ENCODE measurements around the gene MBNL2.

MBNL2 gene

GRCh38 chr13:97257800-97258799 is 36.0 kb downstream of the MBNL2 start:
- Histone ChIP-seq H3K9me3 (replicated peaks; ENCODE audit: low read length) (no peaks in the 10 kb centered on the region), H3K4me2 (ENCODE audit: low read length) (peak overlapping the region; percentile 49), H3K4me3 (ENCODE audit: low read length) (peak overlapping the region; percentile 11), H3K27me3 (ENCODE audit: control insufficient read depth, insufficient read depth, low read length) (no peaks in the 10 kb centered on the region), H3K4me1 (ENCODE audit: control insufficient read depth, insufficient read depth, low read length) (peaks cover 69% of the 10 kb centered on the region), H3K36me3 (ENCODE audit: insufficient read depth, low read length) (no peaks in the 10 kb centered on the region), H3K9ac (ENCODE audit: low read depth, low read length) (peak overlapping the region; percentile 28)

- Histone ChIP-seq H3K9me3 (replicated peaks; ENCODE audit: low read length) (no peaks in the 10 kb centered on the region), H3K4me3 (ENCODE audit: low read length) (peak overlapping the region; percentile 5), H3K27me3 (ENCODE audit: control insufficient read depth, insufficient read depth, low read length) (no peaks in the 10 kb centered on the region), H3K4me2 (ENCODE audit: low read length) (peak overlapping the region; percentile 49), H3K4me1 (ENCODE audit: control insufficient read depth, insufficient read depth, low read length) (peaks cover 69% of the 10 kb centered on the region), H3K9ac (ENCODE audit: low read depth, low read length) (peak overlapping the region; percentile 9), H3K36me3 (ENCODE audit: insufficient read depth, low read length) (no peaks in the 10 kb centered on the region)
Measured at GRCh38 chr13:97258801-97259200, 36.7 kb downstream of the MBNL2 start.

- Histone ChIP-seq H3K4me3 (ENCODE audit: low read length) (no peak overlapping the region), H3K9ac (ENCODE audit: low read depth, low read length) (no peak overlapping the region), H3K4me1 (ENCODE audit: control insufficient read depth, insufficient read depth, low read length) (peaks cover 66% of the 10 kb centered on the region), H3K36me3 (ENCODE audit: insufficient read depth, low read length) (no peaks in the 10 kb centered on the region), H3K4me2 (ENCODE audit: low read length) (no peak overlapping the region), H3K9me3 (replicated peaks; ENCODE audit: low read length) (no peaks in the 10 kb centered on the region), H3K27me3 (ENCODE audit: control insufficient read depth, insufficient read depth, low read length) (no peaks in the 10 kb centered on the region)
Measured at GRCh38 chr13:97259410-97259797, 37.3 kb downstream of the MBNL2 start.

- peaks cover 66% of the 10 kb centered on the region for H3K4me1 ChIP-seq (ENCODE audit: control insufficient read depth, insufficient read depth, low read length)
- no peaks in the 10 kb centered on the region for H3K9me3 ChIP-seq (replicated peaks; ENCODE audit: low read length)
- H3K27me3 ChIP-seq (ENCODE audit: control insufficient read depth, insufficient read depth, low read length), result no peaks in the 10 kb centered on the region
Measured at GRCh38 chr13:97259798-97260714, 37.9 kb downstream of the MBNL2 start.

GRCh38 chr13:97261254-97262005 is 39.3 kb downstream of the MBNL2 start:
- no peaks in the 10 kb centered on the region for H3K36me3 ChIP-seq (ENCODE audit: insufficient read depth, low read length)
- H3K27me3 ChIP-seq (ENCODE audit: control insufficient read depth, insufficient read depth, low read length), result no peaks in the 10 kb centered on the region
- no peak overlapping the region for H3K4me2 ChIP-seq (ENCODE audit: low read length)
- no peak overlapping the region for H3K9ac ChIP-seq (ENCODE audit: low read depth, low read length)
- H3K4me3 ChIP-seq (ENCODE audit: low read length), result no peak overlapping the region
- peaks cover 62% of the 10 kb centered on the region for H3K4me1 ChIP-seq (ENCODE audit: control insufficient read depth, insufficient read depth, low read length)
- H3K9me3 ChIP-seq (replicated peaks; ENCODE audit: low read length), result no peaks in the 10 kb centered on the region

More at GRCh38 chr13:97259798-97260714, 37.9 kb downstream of the MBNL2 start:
- no peak overlapping the region for H3K9ac ChIP-seq (ENCODE audit: low read depth, low read length)
- no peak overlapping the region for H3K4me2 ChIP-seq (ENCODE audit: low read length)
- H3K36me3 ChIP-seq (ENCODE audit: insufficient read depth, low read length), result no peaks in the 10 kb centered on the region
- no peak overlapping the region for H3K4me3 ChIP-seq (ENCODE audit: low read length)

GRCh38 chr13:97262058-97262457 is 39.9 kb downstream of the MBNL2 start:
- Histone ChIP-seq H3K4me3 (ENCODE audit: low read length) (no peak overlapping the region), H3K4me1 (ENCODE audit: control insufficient read depth, insufficient read depth, low read length) (peaks cover 57% of the 10 kb centered on the region), H3K36me3 (ENCODE audit: insufficient read depth, low read length) (no peaks in the 10 kb centered on the region), H3K4me2 (ENCODE audit: low read length) (no peak overlapping the region), H3K9ac (ENCODE audit: low read depth, low read length) (no peak overlapping the region), H3K9me3 (replicated peaks; ENCODE audit: low read length) (no peaks in the 10 kb centered on the region), H3K27me3 (ENCODE audit: control insufficient read depth, insufficient read depth, low read length) (no peaks in the 10 kb centered on the region)

GRCh38 chr13:97263160-97263559 is 41.0 kb downstream of the MBNL2 start:
- no peaks in the 10 kb centered on the region for H3K9me3 ChIP-seq (replicated peaks; ENCODE audit: low read length)
- H3K4me2 ChIP-seq (ENCODE audit: low read length), result no peak overlapping the region
- no peaks in the 10 kb centered on the region for H3K36me3 ChIP-seq (ENCODE audit: insufficient read depth, low read length)
- no peak overlapping the region for H3K9ac ChIP-seq (ENCODE audit: low read depth, low read length)
- no peaks in the 10 kb centered on the region for H3K27me3 ChIP-seq (ENCODE audit: control insufficient read depth, insufficient read depth, low read length)
- H3K4me1 ChIP-seq (ENCODE audit: control insufficient read depth, insufficient read depth, low read length), result peaks cover 47% of the 10 kb centered on the region
- no peak overlapping the region for H3K4me3 ChIP-seq (ENCODE audit: low read length)

- Histone ChIP-seq H3K4me2 (ENCODE audit: low read length) (peak overlapping the region; percentile 15), H3K36me3 (ENCODE audit: insufficient read depth, low read length) (no peaks in the 10 kb centered on the region), H3K9me3 (replicated peaks; ENCODE audit: low read length) (no peaks in the 10 kb centered on the region), H3K9ac (ENCODE audit: low read depth, low read length) (no peak overlapping the region), H3K4me3 (ENCODE audit: low read length) (no peak overlapping the region), H3K27me3 (ENCODE audit: control insufficient read depth, insufficient read depth, low read length) (no peaks in the 10 kb centered on the region), H3K4me1 (ENCODE audit: control insufficient read depth, insufficient read depth, low read length) (peaks cover 40% of the 10 kb centered on the region)
Measured at GRCh38 chr13:97264663-97265062, 42.5 kb downstream of the MBNL2 start.

GRCh38 chr13:97266332-97266731 is 44.2 kb downstream of the MBNL2 start:
- no peak overlapping the region for H3K4me3 ChIP-seq (ENCODE audit: low read length)
- peaks cover 23% of the 10 kb centered on the region for H3K4me1 ChIP-seq (ENCODE audit: control insufficient read depth, insufficient read depth, low read length)

GRCh38 chr13:97266772-97267417 is 44.8 kb downstream of the MBNL2 start:
- no peaks in the 10 kb centered on the region for H3K9me3 ChIP-seq (replicated peaks; ENCODE audit: low read length)
- no peak overlapping the region for H3K9ac ChIP-seq (ENCODE audit: low read depth, low read length)
- no peak overlapping the region for H3K4me2 ChIP-seq (ENCODE audit: low read length)
- H3K27me3 ChIP-seq (ENCODE audit: control insufficient read depth, insufficient read depth, low read length), result no peaks in the 10 kb centered on the region
- no peaks in the 10 kb centered on the region for H3K36me3 ChIP-seq (ENCODE audit: insufficient read depth, low read length)
- peaks cover 23% of the 10 kb centered on the region for H3K4me1 ChIP-seq (ENCODE audit: control insufficient read depth, insufficient read depth, low read length)
- H3K4me3 ChIP-seq (ENCODE audit: low read length), result no peak overlapping the region

More at GRCh38 chr13:97266332-97266731, 44.2 kb downstream of the MBNL2 start:
- H3K27me3 ChIP-seq (ENCODE audit: control insufficient read depth, insufficient read depth, low read length), result no peaks in the 10 kb centered on the region
- H3K36me3 ChIP-seq (ENCODE audit: insufficient read depth, low read length), result no peaks in the 10 kb centered on the region
- H3K9ac ChIP-seq (ENCODE audit: low read depth, low read length), result no peak overlapping the region
- H3K4me2 ChIP-seq (ENCODE audit: low read length), result no peak overlapping the region
- no peaks in the 10 kb centered on the region for H3K9me3 ChIP-seq (replicated peaks; ENCODE audit: low read length)

Measured in skeletal muscle satellite cell (primary cell).